ENCODE data around the gene ALDH3B1.

The ALDH3B1 gene

DNA sequence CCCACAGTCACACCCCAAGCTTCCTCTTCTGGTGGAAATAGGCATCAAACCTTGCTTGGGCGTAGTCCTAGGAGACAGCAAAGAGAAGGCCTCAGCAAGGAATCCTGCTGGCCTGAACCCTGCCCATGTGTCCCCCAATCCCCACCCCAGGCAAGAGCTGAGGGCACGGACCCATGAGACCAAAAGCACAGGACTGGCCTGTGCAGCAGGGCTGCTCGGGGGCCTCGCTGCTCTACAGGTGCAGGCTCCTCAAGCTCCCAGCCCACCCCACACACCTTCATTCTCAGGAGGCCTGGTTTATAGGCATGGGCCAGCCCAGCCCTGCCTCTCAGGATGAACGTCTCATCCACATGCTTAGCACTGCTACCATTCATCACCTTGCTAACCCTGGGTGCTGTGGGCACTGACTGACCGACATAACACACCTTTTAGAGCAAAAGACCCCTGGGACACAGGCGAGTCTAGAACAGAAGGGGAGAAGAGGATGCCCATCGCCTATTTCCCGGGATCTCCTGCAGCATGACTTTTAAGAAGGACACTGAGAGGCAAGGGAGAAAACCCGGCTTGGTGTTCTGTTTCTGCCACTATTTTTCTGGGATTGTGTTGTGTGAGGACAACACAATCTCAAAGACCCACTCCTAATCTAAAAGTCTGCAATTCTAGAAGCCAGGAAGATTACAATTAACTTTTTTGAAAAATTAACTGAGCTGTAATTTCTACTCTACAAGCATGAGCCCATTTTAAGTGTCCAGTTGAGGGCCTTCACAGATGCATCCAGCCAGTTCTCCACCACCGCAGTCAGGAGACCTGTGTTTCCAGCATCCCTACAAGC lies 44.1 kb downstream of the ALDH3B1 start:
- no peak for DNase-seq (ENCODE audit: low spot score)
- TF ChIP-seq, protein P1, sequence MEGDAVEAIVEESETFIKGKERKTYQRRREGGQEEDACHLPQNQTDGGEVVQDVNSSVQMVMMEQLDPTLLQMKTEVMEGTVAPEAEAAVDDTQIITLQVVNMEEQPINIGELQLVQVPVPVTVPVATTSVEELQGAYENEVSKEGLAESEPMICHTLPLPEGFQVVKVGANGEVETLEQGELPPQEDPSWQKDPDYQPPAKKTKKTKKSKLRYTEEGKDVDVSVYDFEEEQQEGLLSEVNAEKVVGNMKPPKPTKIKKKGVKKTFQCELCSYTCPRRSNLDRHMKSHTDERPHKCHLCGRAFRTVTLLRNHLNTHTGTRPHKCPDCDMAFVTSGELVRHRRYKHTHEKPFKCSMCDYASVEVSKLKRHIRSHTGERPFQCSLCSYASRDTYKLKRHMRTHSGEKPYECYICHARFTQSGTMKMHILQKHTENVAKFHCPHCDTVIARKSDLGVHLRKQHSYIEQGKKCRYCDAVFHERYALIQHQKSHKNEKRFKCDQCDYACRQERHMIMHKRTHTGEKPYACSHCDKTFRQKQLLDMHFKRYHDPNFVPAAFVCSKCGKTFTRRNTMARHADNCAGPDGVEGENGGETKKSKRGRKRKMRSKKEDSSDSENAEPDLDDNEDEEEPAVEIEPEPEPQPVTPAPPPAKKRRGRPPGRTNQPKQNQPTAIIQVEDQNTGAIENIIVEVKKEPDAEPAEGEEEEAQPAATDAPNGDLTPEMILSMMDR (IDR thresholded peaks at IDR 0.05; ENCODE audit: borderline replicate concordance, control extremely low read depth, extremely low read depth, insufficient read depth, missing control alignments): no peak
- in situ Hi-C loops (cut with MboI; ENCODE audit: low sequenced_read_pairs, unreplicated experiment): no loop called here

- in situ Hi-C loops (cut with MboI; ENCODE audit: low sequenced_read_pairs, unreplicated experiment): no loop called here
- DNase-seq (ENCODE audit: low spot score): no peak
- TF ChIP-seq, protein P1 (IDR thresholded peaks at IDR 0.05; ENCODE audit: borderline replicate concordance, control extremely low read depth, extremely low read depth, insufficient read depth, missing control alignments): no peak
These were observed 46.5 kb downstream of the ALDH3B1 start for GRCh38 chr11:68056317-68057285.

GRCh38 chr11:68057807-68058206 lies 47.7 kb downstream of the ALDH3B1 start:
- in situ Hi-C loops (cut with MboI; ENCODE audit: low sequenced_read_pairs, unreplicated experiment): no loop called here

DNA sequence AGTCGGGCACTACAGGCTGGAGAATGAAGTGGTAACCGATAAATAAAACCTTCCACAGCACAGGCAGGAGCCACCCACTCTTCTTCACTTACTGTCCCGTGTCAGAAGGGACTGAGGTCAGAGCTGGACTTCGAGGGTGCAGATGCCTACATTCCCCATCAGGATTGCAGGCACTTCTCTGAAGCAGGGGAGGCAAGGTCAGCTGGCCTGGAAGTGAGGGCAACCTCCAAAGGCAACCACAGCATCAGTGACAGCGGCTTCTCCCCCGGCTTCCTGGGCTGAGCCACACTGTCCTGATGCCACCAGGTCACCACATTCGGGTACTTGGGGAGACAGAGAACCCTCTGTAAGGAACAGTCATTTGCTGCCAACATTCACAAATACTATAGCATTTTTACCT lies 51.4 kb downstream of the ALDH3B1 start:
- DNase-seq (ENCODE audit: low spot score): no peak
- in situ Hi-C loops (cut with MboI; ENCODE audit: low sequenced_read_pairs, unreplicated experiment): no loop called here
- TF ChIP-seq, protein P1 (IDR thresholded peaks at IDR 0.05; ENCODE audit: borderline replicate concordance, control extremely low read depth, extremely low read depth, insufficient read depth, missing control alignments): no peak

More at GRCh38 chr11:68057807-68058206, 47.7 kb downstream of the ALDH3B1 start:
- TF ChIP-seq, protein P1 (IDR thresholded peaks at IDR 0.05; ENCODE audit: borderline replicate concordance, control extremely low read depth, extremely low read depth, insufficient read depth, missing control alignments): no peak
- DNase-seq (ENCODE audit: low spot score): no peak

DNA sequence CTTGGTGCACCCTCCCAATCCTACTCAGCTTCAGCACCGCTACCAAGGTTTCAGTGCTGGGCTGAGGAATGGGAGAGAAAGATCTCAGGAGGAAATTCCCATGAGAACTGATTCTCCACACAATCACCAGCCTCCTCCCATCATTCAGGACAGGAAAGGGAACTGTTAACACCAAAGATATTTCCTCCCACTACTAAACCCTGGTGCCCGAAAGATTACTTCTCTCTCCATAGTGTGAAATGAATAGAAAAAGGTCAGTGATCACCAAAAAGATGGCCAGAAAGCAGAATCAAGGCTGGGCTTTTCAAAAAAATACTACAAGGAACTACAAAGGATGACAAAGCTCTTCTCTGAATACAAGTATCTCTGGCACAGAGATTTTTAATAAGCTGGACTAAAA lies 54.8 kb downstream of the ALDH3B1 start:
- TF ChIP-seq, protein P1 (IDR thresholded peaks at IDR 0.05; ENCODE audit: borderline replicate concordance, control extremely low read depth, extremely low read depth, insufficient read depth, missing control alignments): no peak
- no peak for DNase-seq (ENCODE audit: low spot score)
- in situ Hi-C loops (cut with MboI; ENCODE audit: low sequenced_read_pairs, unreplicated experiment): no loop called here

DNA sequence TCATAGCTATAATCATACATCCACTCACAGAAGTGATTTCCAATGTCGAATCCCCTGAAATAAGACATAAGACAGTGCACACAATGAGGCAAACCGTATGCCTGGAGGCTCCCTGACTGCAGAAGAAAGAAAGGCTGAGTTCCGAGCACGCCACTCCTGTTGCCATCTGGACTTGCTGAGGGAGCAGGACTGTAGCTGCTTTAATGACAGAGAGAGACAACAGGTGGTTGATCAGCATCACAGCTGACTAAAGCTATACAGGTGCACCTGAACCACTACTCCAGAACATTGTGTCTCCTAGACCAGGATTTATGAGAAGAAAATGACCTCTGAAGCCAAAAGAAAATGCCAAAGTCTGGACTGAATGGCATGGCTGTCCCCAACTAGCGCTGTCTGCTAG lies 55.7 kb downstream of the ALDH3B1 start:
- DNase-seq (ENCODE audit: low spot score): no peak
- TF ChIP-seq, protein P1 (IDR thresholded peaks at IDR 0.05; ENCODE audit: borderline replicate concordance, control extremely low read depth, extremely low read depth, insufficient read depth, missing control alignments): no peak
- in situ Hi-C loops (cut with MboI; ENCODE audit: low sequenced_read_pairs, unreplicated experiment): no loop called here
